ENCODE results near the gene IFRD2.

- TF ChIP-seq, protein P1, sequence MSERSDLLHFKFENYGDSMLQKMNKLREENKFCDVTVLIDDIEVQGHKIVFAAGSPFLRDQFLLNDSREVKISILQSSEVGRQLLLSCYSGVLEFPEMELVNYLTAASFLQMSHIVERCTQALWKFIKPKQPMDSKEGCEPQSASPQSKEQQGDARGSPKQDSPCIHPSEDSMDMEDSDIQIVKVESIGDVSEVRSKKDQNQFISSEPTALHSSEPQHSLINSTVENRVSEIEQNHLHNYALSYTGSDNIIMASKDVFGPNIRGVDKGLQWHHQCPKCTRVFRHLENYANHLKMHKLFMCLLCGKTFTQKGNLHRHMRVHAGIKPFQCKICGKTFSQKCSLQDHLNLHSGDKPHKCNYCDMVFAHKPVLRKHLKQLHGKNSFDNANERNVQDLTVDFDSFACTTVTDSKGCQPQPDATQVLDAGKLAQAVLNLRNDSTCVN (CRISPR knock-in tag; IDR thresholded peaks at IDR 0.05; ENCODE audit: borderline replicate concordance), result no peak
- TF ChIP-seq CTCF (CRISPR knock-in tag; IDR thresholded peaks at IDR 0.05) (peak; percentile 99), SP2 (CRISPR knock-in tag; IDR thresholded peaks at IDR 0.05) (no peak), FOXO1 (CRISPR knock-in tag; IDR thresholded peaks at IDR 0.05) (no peak), EP300 (IDR thresholded peaks at IDR 0.05; ENCODE audit: low read depth in 2 of 2, low read length in 2 of 2) (no peak), EP300 (CRISPR knock-in tag; IDR thresholded peaks at IDR 0.05; ENCODE audit: borderline replicate concordance) (0 out of 2 replicates have a peak, but pooled peaks have one; percentile 25), JDP2 (CRISPR knock-in tag; IDR thresholded peaks at IDR 0.05; ENCODE audit: borderline replicate concordance) (no peak)
Measured at GRCh38 chr3:50324351-50325112, 32.3 kb upstream of the IFRD2 start.

Measured in HepG2 (cell line).